ENCODE results near the gene GNB1L. TPM values are rescaled to one million over a fixed set of nuclear protein-coding genes. Genes with fewer than 3 reads are reported as not detected.

Gene GNB1L
- total RNA-seq, 4 donors from 2014 or later, result 1.8 to 5.1 (median 4.5) TPM

- 73 to 74% methylated on average over 2 to 4 of the region's 7 CpGs for WGBS, 2 donors
- H3K4me1 ChIP-seq, result no peaks in the 10 kb centered on the region
- intact Hi-C loops (cut with DNase I), result no loop called here
Observed at GRCh38 chr22:19902245-19902715, 47.6 kb upstream of the GNB1L start.

GRCh38 chr22:19901577-19902244 is 47.0 kb upstream of the GNB1L start:
- WGBS, 2 donors, result 89 to 91% methylated on average over 11 of the region's 11 CpGs
- no peaks in the 10 kb centered on the region for H3K9me3 ChIP-seq
- no peak for DNase-seq
- intact Hi-C loops (cut with DNase I), result no loop called here
- no peaks in the 10 kb centered on the region for H3K4me1 ChIP-seq
- no peak overlapping the region for H3K27ac ChIP-seq
- no peak overlapping the region for H3K4me3 ChIP-seq (replicated peaks in 1 of 3)
- peaks cover 5 to 7% of the 10 kb centered on the region in 2 donors for H3K36me3 ChIP-seq
- H3K27me3 ChIP-seq, result no peaks in the 10 kb centered on the region
- TF ChIP-seq POLR2A (IDR thresholded peaks at IDR 0.05), result no peak
- no peak for TF ChIP-seq CTCF (IDR thresholded peaks at IDR 0.05)

More at GRCh38 chr22:19902245-19902715, 47.6 kb upstream of the GNB1L start:
- Histone ChIP-seq H3K36me3 (peaks cover 5 to 7% of the 10 kb centered on the region in 2 donors), H3K9me3 (no peaks in the 10 kb centered on the region), H3K27me3 (no peaks in the 10 kb centered on the region), H3K4me3 (replicated peaks in 1 of 3) (no peak overlapping the region), H3K27ac (no peak overlapping the region)
- DNase-seq, result no peak
- no peak for TF ChIP-seq POLR2A (IDR thresholded peaks at IDR 0.05)
- no peak for TF ChIP-seq CTCF (IDR thresholded peaks at IDR 0.05)

GRCh38 chr22:19900707-19901436 is 46.2 kb upstream of the GNB1L start:
- TF ChIP-seq POLR2A (IDR thresholded peaks at IDR 0.05), result no peak
- no peak for TF ChIP-seq CTCF (IDR thresholded peaks at IDR 0.05)
- Histone ChIP-seq H3K4me1 (no peaks in the 10 kb centered on the region), H3K4me3 (replicated peaks in 1 of 3) (no peak overlapping the region), H3K27ac (no peak overlapping the region), H3K36me3 (peaks cover 0 to 7% of the 10 kb centered on the region in 2 donors), H3K27me3 (no peaks in the 10 kb centered on the region), H3K9me3 (no peaks in the 10 kb centered on the region)
- DNase-seq, result no peak
- intact Hi-C loops (cut with DNase I), result no loop called here
- WGBS, 2 donors, result 84 to 87% methylated on average over 8 to 10 of the region's 13 CpGs

- intact Hi-C loops (cut with DNase I), result no loop called here
- no peaks in the 10 kb centered on the region for H3K27me3 ChIP-seq
- 89 to 91% methylated on average over 16 of the region's 16 CpGs for WGBS, 2 donors
- no peak for DNase-seq
- H3K4me1 ChIP-seq, result no peaks in the 10 kb centered on the region
- no peak for TF ChIP-seq POLR2A (IDR thresholded peaks at IDR 0.05)
- TF ChIP-seq CTCF (IDR thresholded peaks at IDR 0.05), result no peak
- H3K4me3 ChIP-seq (replicated peaks in 1 of 3), result no peak overlapping the region
- H3K9me3 ChIP-seq, result no peaks in the 10 kb centered on the region
- H3K27ac ChIP-seq, result no peak overlapping the region
- peaks cover 3 to 10% of the 10 kb centered on the region in 2 donors for H3K36me3 ChIP-seq
Observed at GRCh38 chr22:19898831-19899567, 44.3 kb upstream of the GNB1L start.
